Neuronal stem cell (in vitro differentiated cells): ENCODE results near the gene PHKA2.
"Not testable (repeated sequence)": the region's sequence is repeated elsewhere in the genome, so short reads cannot be mapped to it uniquely, and the experiment has no call there.

Experiments
- DNase-seq: peaks from one replicate; pipeline ENCODE4 v3.0.0-alpha.2; 2013; ENCODE audit warnings: low spot score
- H2AFZ ChIP-seq: one replicate; pipeline ENCODE4 v1.6.1; 2013; ENCODE audit warnings: mild to moderate bottlenecking, low read length, inconsistent platforms
- H2AK5ac ChIP-seq: 2 replicates; pipeline ENCODE4 v1.6.1; 2013; ENCODE audit warnings: low read depth, mild to moderate bottlenecking, inconsistent platforms, low read length, moderate library complexity, mixed read lengths
- H2BK120ac ChIP-seq: 2 replicates; pipeline ENCODE4 v1.6.1; 2013; ENCODE audit warnings: low read depth, mild to moderate bottlenecking, inconsistent platforms, low read length, moderate library complexity, mixed read lengths
- H2BK12ac ChIP-seq: one replicate; pipeline ENCODE4 v1.6.1; 2013; ENCODE audit warnings: low read length, inconsistent platforms
- H2BK15ac ChIP-seq: 2 replicates; pipeline ENCODE4 v1.6.1; 2013; ENCODE audit warnings: mild to moderate bottlenecking, low read length, inconsistent platforms, mixed read lengths
- H2BK5ac ChIP-seq: one replicate; pipeline ENCODE4 v1.6.1; 2013; ENCODE audit warnings: inconsistent platforms, mild to moderate bottlenecking, low read length, moderate library complexity
- H3K14ac ChIP-seq: one replicate; pipeline ENCODE4 v1.6.1; 2013; ENCODE audit warnings: low read length, inconsistent platforms
- H3K18ac ChIP-seq: 2 replicates; pipeline ENCODE4 v1.6.1; 2013; ENCODE audit warnings: low read length, inconsistent platforms
- H3K23ac ChIP-seq: 2 replicates; pipeline ENCODE4 v1.6.1; 2013; ENCODE audit warnings: low read depth, mild to moderate bottlenecking, mixed read lengths, low read length, inconsistent platforms; ENCODE audit not compliant: poor library complexity
- H3K27ac ChIP-seq: replicated peaks from 3 replicates; pipeline ENCODE4 v1.5.1; 2013; ENCODE audit warnings: low read length, inconsistent platforms
- H3K27me3 ChIP-seq, 3 experiments: 2 replicates each; pipeline ENCODE4 v1.6.1; 2013; ENCODE audit warnings: low read length in 3 of 3, mild to moderate bottlenecking in 2 of 3, inconsistent platforms in 1 of 3, low read depth in 1 of 3, mixed read lengths in 1 of 3, moderate library complexity in 1 of 3; ENCODE audit not compliant: control insufficient read depth in 3 of 3, insufficient read depth in 3 of 3
- H3K36me3 ChIP-seq, 2 donors: replicated peaks in 1 of 2; 2 replicates each; pipeline ENCODE4 v1.6.1; 2013; ENCODE audit warnings: low read length in 2 of 2; ENCODE audit not compliant: control insufficient read depth in 2 of 2, insufficient read depth in 2 of 2
- H3K4ac ChIP-seq: 2 replicates; pipeline ENCODE4 v1.6.1; 2013; ENCODE audit warnings: inconsistent platforms, mild to moderate bottlenecking, low read length, moderate library complexity
- H3K4me1 ChIP-seq, 2 donors: 1 replicate in 1 of 2; 2 replicates in 1 of 2; pipeline ENCODE4 v1.6.1; 2013; ENCODE audit warnings: low read length in 2 of 2, low read depth in 1 of 2; ENCODE audit not compliant: control insufficient read depth in 2 of 2, insufficient read depth in 1 of 2
- H3K4me2 ChIP-seq: one replicate; pipeline ENCODE4 v1.6.1; 2013; ENCODE audit warnings: mild to moderate bottlenecking, low read length, inconsistent platforms; ENCODE audit not compliant: insufficient read depth, poor library complexity, severe bottlenecking
- H3K4me3 ChIP-seq, 2 donors: 2 replicates each; pipeline ENCODE4 v1.5.1; 2013; ENCODE audit warnings: low read length in 2 of 2, mild to moderate bottlenecking in 2 of 2, inconsistent platforms in 1 of 2, moderate library complexity in 1 of 2
- H3K79me1 ChIP-seq: one replicate; pipeline ENCODE4 v1.6.1; 2013; ENCODE audit warnings: low read depth, mild to moderate bottlenecking, inconsistent platforms, low read length, moderate library complexity
- H3K9ac ChIP-seq: one replicate; pipeline ENCODE4 v1.6.1; 2013; ENCODE audit warnings: mild to moderate bottlenecking, low read depth, low read length, inconsistent platforms; ENCODE audit not compliant: poor library complexity
- H3K9me3 ChIP-seq, 2 donors: replicated peaks in 1 of 2; 2 replicates each; pipeline versions ENCODE3 to v1.6.1; 2013; ENCODE audit warnings: low read length in 2 of 2, mild to moderate bottlenecking in 2 of 2, inconsistent platforms in 1 of 2, low read depth in 1 of 2, mixed read lengths in 1 of 2, moderate library complexity in 1 of 2; ENCODE audit not compliant: control insufficient read depth in 2 of 2, insufficient read depth in 1 of 2
- H4K8ac ChIP-seq: one replicate; pipeline ENCODE4 v1.6.1; 2013; ENCODE audit warnings: low read depth, mild to moderate bottlenecking, inconsistent platforms, low read length, moderate library complexity
- H4K91ac ChIP-seq: one replicate; pipeline ENCODE4 v1.6.1; 2013; ENCODE audit warnings: low read length, low read depth, mild to moderate bottlenecking, inconsistent platforms; ENCODE audit not compliant: poor library complexity
- WGBS, 2 donors: extraction: QIAGEN DNeasy Blood & Tissue Kit; methylation state at CpG; one replicate each; pipeline ENCODE4 v1.1.7; 2013; ENCODE audit warnings: missing lambda C conversion rate in 2 of 2, mixed read lengths in 1 of 2; ENCODE audit not compliant: insufficient read length in 2 of 2, insufficient replicate concordance in 1 of 2; ENCODE audit errors: extremely low coverage in 2 of 2; 5-methylcytosine and 5-hydroxymethylcytosine counted together

Gene PHKA2

GRCh38 chrX:18981124-18981807 is 2.6 kb downstream of the PHKA2 start:
- DNase-seq, result no peak
- Histone ChIP-seq H2AK5ac (no peak overlapping the region), H3K14ac (no peak overlapping the region), H2BK5ac (no peak overlapping the region), H3K4me2 (no peak overlapping the region), H3K27ac (no peak overlapping the region), H3K9ac (no peak overlapping the region), H3K79me1 (no peaks in the 10 kb centered on the region), H2BK12ac (no peak overlapping the region), H3K4me1 (peaks cover 0 to 3% of the 10 kb centered on the region in 2 donors), H3K4ac (no peak overlapping the region), H3K23ac (no peak overlapping the region), H4K8ac (no peak overlapping the region), H3K9me3 (no peaks in the 10 kb centered on the region), H2BK15ac (no peak overlapping the region), H3K18ac (no peak overlapping the region), H4K91ac (no peak overlapping the region), H3K27me3 (no peaks in the 10 kb centered on the region), H3K4me3 (no peak overlapping the region), H2AFZ (no peak overlapping the region), H3K36me3 (no peaks in the 10 kb centered on the region), H2BK120ac (no peak overlapping the region)
- WGBS, 2 donors, result no CpG with 5 or more reads among the region's 6 CpGs

GRCh38 chrX:18980262-18980661 is 3.7 kb downstream of the PHKA2 start:
- not testable (repeated sequence) for H3K27ac ChIP-seq, H3K4me1 ChIP-seq, H3K4me3 ChIP-seq, H3K36me3 ChIP-seq, H3K27me3 ChIP-seq, H4K8ac ChIP-seq, H2BK15ac ChIP-seq, H3K9me3 ChIP-seq, H4K91ac ChIP-seq, H3K4me2 ChIP-seq, H2AK5ac ChIP-seq, H2BK12ac ChIP-seq, H3K4ac ChIP-seq, H3K9ac ChIP-seq, H3K23ac ChIP-seq, H3K18ac ChIP-seq, H3K79me1 ChIP-seq, DNase-seq, H2BK120ac ChIP-seq, H2AFZ ChIP-seq, H2BK5ac ChIP-seq, H3K14ac ChIP-seq
- no CpG with 5 or more reads among the region's 6 CpGs for WGBS, 2 donors

GRCh38 chrX:18974993-18975392 is 8.9 kb downstream of the PHKA2 start:
- Histone ChIP-seq H3K14ac (no peak overlapping the region), H4K8ac (no peak overlapping the region), H4K91ac (no peak overlapping the region), H2BK15ac (no peak overlapping the region), H3K9ac (no peak overlapping the region), H3K18ac (no peak overlapping the region), H3K4ac (no peak overlapping the region), H3K27ac (no peak overlapping the region), H3K9me3 (no peaks in the 10 kb centered on the region), H3K4me1 (no peaks in the 10 kb centered on the region), H3K36me3 (no peaks in the 10 kb centered on the region), H3K27me3 (no peaks in the 10 kb centered on the region), H2BK120ac (no peak overlapping the region), H2AFZ (no peak overlapping the region), H2BK12ac (no peak overlapping the region), H3K23ac (no peak overlapping the region), H3K4me2 (no peak overlapping the region), H3K79me1 (no peaks in the 10 kb centered on the region), H3K4me3 (no peak overlapping the region), H2AK5ac (no peak overlapping the region), H2BK5ac (no peak overlapping the region)
- no peak for DNase-seq
- no CpG with 5 or more reads among the region's 7 CpGs for WGBS, 2 donors

GRCh38 chrX:18973527-18974192 is 10.3 kb downstream of the PHKA2 start:
- H2BK12ac ChIP-seq, result no peak overlapping the region
- no peak overlapping the region for H3K9ac ChIP-seq
- no peak overlapping the region for H4K8ac ChIP-seq
- no peak overlapping the region for H3K18ac ChIP-seq
- H2BK120ac ChIP-seq, result no peak overlapping the region
- H3K4me2 ChIP-seq, result no peak overlapping the region
- no peak overlapping the region for H3K14ac ChIP-seq
- H3K4ac ChIP-seq, result no peak overlapping the region
- DNase-seq, result no peak
- H2AK5ac ChIP-seq, result no peak overlapping the region
- no peaks in the 10 kb centered on the region for H3K27me3 ChIP-seq
- H3K23ac ChIP-seq, result no peak overlapping the region
- H3K4me1 ChIP-seq, result no peaks in the 10 kb centered on the region
- no peak overlapping the region for H2BK5ac ChIP-seq
- H2BK15ac ChIP-seq, result no peak overlapping the region
- H4K91ac ChIP-seq, result no peak overlapping the region
- no peaks in the 10 kb centered on the region for H3K79me1 ChIP-seq
- WGBS, 2 donors, result no CpG with 5 or more reads among the region's 7 CpGs
- no peak overlapping the region for H3K27ac ChIP-seq
- no peak overlapping the region for H3K4me3 ChIP-seq
- H3K36me3 ChIP-seq, result no peaks in the 10 kb centered on the region
- H2AFZ ChIP-seq, result no peak overlapping the region
- no peaks in the 10 kb centered on the region for H3K9me3 ChIP-seq
